HG03064 (cell line): ENCODE results near the gene ACOXL.
A peak's percentile ranks its signal among the peaks of the same experiment; 100 is the strongest.

ENCODE experiments used
- ATAC-seq: cut with Tn5 transposase; IDR thresholded peaks from one replicate; pipeline ENCODE4 v1.9.1; 2021; ENCODE audit warnings: low read depth; ENCODE audit not compliant: unreplicated experiment

The ACOXL gene

GRCh38 chr2:111119822-111120252 is 387.5 kb downstream of the ACOXL start:
- no peak for ATAC-seq

- ATAC-seq: peak; percentile 47
These were observed 388.1 kb downstream of the ACOXL start, which contains the start of gene BCL2L11 for GRCh38 chr2:111120253-111121027. Gene BCL2L11, plus strand, starts transcription at chr2:111120914. Its CDS starts 2,832 bp downstream, at chr2:111123746.

GRCh38 chr2:111121028-111121827 is 388.9 kb downstream of the ACOXL start:
- ATAC-seq: no peak

- ATAC-seq: peak; percentile 39
These were observed 389.7 kb downstream of the ACOXL start for GRCh38 chr2:111121828-111122630.

- ATAC-seq: no peak
These were observed 390.5 kb downstream of the ACOXL start for GRCh38 chr2:111122631-111123421.

GRCh38 chr2:111123751-111124150 is 391.4 kb downstream of the ACOXL start:
- no peak for ATAC-seq

GRCh38 chr2:111126581-111126980 is 394.2 kb downstream of the ACOXL start:
- ATAC-seq: no peak

- no peak for ATAC-seq
These were observed 395.0 kb downstream of the ACOXL start for GRCh38 chr2:111127351-111127750.

- ATAC-seq: no peak
These were observed 395.7 kb downstream of the ACOXL start for GRCh38 chr2:111128096-111128495.

GRCh38 chr2:111133603-111134002 is 401.2 kb downstream of the ACOXL start:
- no peak for ATAC-seq

GRCh38 chr2:111134055-111134454 is 401.7 kb downstream of the ACOXL start:
- ATAC-seq: no peak

- ATAC-seq: no peak
These were observed 403.0 kb downstream of the ACOXL start for GRCh38 chr2:111135237-111135909.

- no peak for ATAC-seq
These were observed 403.5 kb downstream of the ACOXL start for GRCh38 chr2:111135910-111136297.

GRCh38 chr2:111138839-111139238 is 406.5 kb downstream of the ACOXL start:
- no peak for ATAC-seq

- ATAC-seq: no peak
These were observed 407.4 kb downstream of the ACOXL start for GRCh38 chr2:111139637-111140317.

GRCh38 chr2:111140815-111141214 is 408.4 kb downstream of the ACOXL start:
- ATAC-seq: no peak

GRCh38 chr2:111142101-111142500 is 409.7 kb downstream of the ACOXL start:
- no peak for ATAC-seq

GRCh38 chr2:111143107-111143842 is 410.9 kb downstream of the ACOXL start:
- no peak for ATAC-seq
